H54 (cell line): Measurements from ENCODE around the gene RXFP4.

Experiments used
- DNase-seq: peaks from one replicate; pipeline ENCODE4 v3.0.0; 2011; ENCODE audit warnings: low spot score, mixed read lengths; ENCODE audit not compliant: insufficient read length
- FAIRE-seq: peaks from 3 replicates; lab custom pipeline; 2011; peaks lifted over from hg19 to GRCh38; lab: Jason Lieb, UNC
- POLR2A ChIP-seq: IDR thresholded peaks from 2 replicates; pipeline ENCODE4 v1.6.1; 2011; ENCODE audit warnings: low read depth, mild to moderate bottlenecking, low read length

The RXFP4 gene

DNA sequence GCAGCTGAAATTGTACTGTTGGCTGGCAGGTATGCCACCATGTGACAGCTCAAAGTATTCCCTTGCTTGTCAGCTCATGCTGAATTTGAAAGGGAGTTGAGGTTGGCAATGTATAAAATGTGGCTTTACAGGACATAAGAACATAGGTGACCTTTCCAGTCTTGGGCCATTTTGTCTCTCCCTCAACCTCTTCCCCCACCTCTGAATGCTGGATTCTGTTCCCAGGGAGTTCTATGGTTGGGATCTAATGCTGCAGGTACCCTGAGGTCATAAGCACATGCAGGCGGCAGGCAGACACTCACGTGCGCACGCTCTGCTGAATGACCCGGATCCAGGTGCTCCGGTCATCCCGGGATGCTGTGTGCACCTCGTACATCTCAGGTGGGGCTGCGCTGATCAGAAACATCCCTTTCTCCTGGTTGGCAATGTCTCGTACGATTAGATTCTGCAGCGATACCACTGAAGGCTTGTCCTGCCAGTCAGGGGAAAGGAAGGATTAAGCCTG lies 16.0 kb downstream of the RXFP4 start:
- FAIRE-seq (no peak), DNase-seq (no peak)
- no peak for TF ChIP-seq POLR2A

DNA sequence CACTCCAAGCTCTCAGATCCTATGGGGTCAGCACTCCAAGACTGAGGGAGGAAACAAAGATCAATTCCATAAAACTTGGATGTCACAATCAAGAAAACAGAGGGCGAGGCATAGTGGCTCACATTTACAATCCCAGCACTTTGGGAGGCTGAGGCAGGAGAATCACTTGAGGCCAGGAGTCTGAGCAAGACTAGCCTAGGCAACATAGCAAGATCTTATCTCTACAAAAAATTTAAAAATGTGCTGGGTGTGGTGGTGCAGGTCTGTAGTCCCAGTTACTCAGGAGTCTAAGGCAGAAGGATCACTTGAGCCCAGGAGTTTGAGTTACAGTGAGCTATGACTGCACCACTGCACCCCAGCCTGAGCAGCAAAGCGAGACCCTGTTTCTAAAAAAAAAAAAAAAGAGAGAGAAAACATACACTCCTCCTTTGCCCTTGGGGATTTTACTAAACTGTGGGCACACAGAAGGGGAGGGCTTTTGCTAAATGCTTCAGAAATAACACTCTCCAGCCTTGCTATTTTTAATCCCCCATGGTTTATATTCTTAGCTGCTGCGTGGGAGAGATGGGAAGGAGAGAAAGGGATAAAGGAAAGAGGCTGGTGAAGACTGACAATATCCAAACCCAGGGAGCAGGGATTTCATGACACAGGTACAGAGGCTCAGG lies 18.8 kb downstream of the RXFP4 start:
- TF ChIP-seq POLR2A, result no peak
- DNase-seq (no peak), FAIRE-seq (no peak)

DNA sequence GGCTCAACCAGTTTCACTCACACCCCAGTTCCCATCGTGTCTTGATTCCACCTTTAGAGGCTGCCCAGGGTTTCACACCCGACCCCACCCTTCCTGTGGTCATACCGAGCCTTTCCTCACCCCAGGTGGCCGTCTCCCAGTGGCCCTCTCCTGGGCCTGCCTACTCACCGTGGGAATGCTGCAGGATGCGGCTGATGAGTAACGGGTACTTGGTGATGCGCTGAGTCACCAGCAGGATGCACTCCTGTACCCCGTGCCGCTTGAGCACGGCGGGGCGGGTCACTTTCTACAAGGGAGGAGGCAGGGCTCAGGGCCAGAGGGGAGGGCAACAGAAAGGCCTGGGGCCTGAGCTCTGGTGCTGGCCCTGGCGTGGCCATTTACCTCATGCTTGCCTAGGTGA lies 20.5 kb downstream of the RXFP4 start:
- no peak for FAIRE-seq
- peak; percentile 27; the same call in 1 of the 2 replicates for TF ChIP-seq POLR2A
- DNase-seq, result peak; percentile 94

DNA sequence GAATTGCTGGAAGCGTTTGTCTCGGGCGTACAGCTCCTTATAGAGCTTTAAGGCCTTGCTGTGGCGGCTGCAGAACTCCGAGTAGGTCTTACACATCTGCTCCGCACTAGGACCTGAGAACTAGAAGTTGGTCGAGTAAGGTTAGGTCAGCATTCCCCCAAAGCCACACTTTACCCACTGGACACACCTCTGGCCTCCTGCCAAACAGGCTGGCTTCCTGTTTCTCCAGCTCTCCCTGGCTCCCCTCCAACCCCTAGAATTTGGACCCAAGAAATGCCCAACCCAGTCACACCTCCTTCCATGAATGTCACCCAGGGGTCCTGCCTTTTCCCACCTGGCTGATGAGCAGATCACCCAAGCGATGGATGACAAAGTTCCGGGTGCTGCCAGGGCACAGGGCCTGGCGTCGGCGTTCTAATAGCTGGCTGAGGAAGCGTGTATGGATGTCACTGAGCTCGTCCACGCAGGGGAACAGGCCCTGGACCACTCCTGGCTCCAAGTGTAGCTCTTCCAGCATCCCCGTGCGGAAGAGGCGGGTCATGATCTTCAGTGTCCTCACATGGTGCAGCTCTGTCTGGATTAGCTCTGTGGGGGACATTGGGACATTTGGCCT lies 21.3 kb downstream of the RXFP4 start:
- no peak for TF ChIP-seq POLR2A
- no peak for FAIRE-seq
- no peak for DNase-seq

DNA sequence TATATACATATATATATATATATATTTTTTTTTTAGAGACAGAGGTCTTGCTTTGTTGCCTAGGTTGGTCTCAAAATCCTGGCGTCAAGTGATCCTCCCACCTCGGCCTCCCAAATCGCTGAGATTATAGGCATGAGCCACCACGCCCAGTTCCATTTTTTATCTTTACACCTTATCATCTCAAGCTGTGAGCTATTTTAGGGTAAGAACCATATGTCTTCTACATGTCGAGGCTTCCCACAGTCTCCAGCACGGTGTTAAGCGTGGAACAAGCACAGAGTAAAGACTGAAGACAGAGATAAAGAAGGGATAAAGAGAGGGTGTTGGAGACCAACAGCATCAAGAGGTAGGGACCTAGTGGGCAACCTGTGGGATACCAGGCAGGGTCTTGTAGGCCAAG lies 22.8 kb downstream of the RXFP4 start:
- FAIRE-seq, result no peak
- TF ChIP-seq POLR2A, result no peak

DNA sequence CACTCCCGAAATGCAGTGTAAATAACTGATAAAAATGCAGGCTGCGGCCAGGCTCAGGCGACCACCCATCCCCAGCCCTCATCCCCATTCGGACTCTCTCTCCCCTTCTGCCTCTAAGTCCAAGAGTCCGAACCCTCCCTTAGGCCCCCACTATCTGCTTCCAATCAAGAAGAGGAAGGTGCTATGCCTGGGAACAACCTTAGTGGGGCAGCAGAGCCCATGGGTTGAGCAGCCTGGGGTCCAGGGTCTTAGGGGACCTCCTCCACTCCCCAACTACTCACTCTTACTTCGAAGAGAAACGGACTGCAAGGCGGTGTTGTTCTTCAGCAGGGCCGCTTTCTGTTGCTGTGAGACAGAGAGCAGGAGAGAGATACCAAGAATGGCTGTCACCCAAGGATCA lies 24.7 kb downstream of the RXFP4 start:
- FAIRE-seq, result no peak
- no peak for DNase-seq
- TF ChIP-seq POLR2A, result no peak

More for the DNA sequence above, 22.8 kb downstream of the RXFP4 start:
- no peak for DNase-seq

DNA sequence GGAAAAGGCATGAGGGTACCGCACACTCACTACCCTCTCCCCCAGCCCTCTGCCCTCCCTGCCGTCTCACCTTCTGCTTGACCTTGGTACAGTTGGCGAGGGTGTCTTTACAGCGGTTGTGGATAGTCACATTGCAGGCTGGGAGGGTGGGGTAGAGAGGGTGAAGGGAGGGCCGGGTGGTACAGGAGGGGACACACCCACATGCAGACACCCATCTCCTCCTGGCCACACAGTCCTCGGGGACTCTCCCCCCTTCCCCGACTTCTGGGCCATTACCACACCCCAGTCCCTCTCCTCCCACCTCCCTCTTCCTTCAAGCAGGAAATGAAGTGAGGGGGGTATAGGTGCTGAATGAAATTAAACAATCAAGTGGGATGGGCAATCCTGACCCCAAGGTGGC lies 25.3 kb downstream of the RXFP4 start:
- no peak for DNase-seq
- no peak for FAIRE-seq
- TF ChIP-seq POLR2A, result no peak

DNA sequence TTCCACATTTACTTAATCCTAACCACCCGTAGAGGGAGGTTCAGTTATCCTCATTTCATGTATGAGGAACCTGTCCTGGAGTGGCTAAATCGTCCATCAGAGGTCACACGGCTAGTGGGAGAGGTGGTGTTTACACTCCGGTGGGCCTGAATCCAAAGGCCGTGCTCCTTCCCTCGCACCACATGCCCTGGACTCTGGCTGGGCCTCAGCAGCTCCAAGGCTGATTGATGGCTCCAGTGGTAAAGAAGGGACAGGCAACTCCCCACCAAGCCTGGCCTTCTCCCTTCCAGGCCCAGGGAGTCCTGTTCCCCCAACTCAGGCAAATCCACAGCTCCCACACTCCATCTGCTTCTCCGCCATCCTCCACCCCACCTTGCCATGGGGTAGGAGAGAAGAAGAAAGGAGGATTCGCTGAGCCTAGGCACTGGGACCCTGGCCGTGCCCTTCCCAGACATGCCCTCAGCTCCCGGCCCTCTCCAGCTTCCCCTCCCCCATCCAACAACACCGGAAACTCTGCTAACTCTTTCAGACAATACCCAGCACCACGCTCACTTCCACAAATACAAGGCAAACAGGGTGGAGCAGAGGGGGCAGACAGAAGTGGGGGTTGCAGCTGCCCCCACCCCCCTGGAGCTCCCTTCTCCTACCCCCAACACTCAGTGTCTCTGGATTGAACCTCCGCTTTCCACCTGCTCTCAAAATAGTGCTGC lies 26.1 kb downstream of the RXFP4 start:
- no peak for TF ChIP-seq POLR2A
- FAIRE-seq (no peak), DNase-seq (no peak)

DNA sequence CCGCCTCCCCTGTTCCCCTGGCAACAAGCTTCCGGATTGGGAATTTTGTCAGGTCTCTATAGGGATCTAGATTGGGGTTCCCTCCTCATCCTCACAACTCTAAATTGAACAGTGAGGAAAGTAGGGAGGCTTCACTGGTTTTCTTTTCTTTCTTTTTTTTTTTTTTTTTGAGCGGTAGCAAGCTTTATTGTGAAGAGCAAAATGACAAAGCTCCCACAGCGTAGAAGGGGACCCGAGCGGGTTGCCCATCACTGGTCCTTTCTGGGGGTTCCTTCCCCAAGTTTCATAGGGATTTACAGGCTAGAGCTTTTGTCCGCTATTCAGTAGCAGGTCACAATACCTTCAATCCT lies 26.6 kb downstream of the RXFP4 start:
- no peak for TF ChIP-seq POLR2A
- no peak for FAIRE-seq
- no peak for DNase-seq

DNA sequence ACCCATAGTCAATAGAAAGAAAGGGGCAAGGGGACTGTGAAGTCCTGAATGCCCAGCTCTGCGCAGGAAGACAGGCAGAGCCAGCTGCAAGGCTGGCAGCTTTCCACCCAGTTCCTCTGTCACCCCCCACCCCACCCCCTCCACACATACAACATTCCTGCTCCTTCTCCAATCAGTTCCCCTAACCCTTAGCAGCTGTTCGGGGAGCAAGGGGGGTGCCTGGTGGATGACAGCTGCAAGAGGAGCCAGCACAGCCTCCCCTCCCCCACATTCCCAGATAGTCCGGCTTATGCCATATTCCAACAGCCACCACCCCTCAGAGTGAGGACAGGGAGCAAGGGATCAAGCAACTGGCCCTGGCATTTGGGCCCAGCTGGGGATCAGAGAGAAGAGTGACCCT lies 27.2 kb downstream of the RXFP4 start:
- no peak for FAIRE-seq
- no peak for DNase-seq
- no peak for TF ChIP-seq POLR2A

DNA sequence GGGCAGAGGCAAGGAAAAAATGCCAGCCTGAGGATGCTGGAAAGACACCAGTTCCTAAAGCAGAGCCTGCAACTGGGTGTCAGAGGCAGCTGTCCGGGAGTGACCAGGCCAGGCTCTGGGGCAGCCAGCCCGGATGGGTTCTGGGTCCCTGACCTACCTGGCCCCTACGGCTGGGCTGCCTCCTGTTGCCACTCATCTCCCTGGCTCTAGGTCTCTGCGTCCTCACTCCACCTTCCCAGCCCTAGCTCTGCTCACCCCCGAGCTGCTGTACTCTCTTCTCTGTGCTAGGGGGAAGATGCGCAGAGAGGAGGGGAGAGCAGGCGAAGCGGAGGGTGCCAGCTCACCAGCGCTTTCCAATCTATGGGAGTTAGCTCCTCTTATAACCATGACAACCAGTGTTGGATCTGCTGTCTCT lies 27.9 kb downstream of the RXFP4 start:
- FAIRE-seq (no peak), DNase-seq (no peak)
- no peak for TF ChIP-seq POLR2A

DNA sequence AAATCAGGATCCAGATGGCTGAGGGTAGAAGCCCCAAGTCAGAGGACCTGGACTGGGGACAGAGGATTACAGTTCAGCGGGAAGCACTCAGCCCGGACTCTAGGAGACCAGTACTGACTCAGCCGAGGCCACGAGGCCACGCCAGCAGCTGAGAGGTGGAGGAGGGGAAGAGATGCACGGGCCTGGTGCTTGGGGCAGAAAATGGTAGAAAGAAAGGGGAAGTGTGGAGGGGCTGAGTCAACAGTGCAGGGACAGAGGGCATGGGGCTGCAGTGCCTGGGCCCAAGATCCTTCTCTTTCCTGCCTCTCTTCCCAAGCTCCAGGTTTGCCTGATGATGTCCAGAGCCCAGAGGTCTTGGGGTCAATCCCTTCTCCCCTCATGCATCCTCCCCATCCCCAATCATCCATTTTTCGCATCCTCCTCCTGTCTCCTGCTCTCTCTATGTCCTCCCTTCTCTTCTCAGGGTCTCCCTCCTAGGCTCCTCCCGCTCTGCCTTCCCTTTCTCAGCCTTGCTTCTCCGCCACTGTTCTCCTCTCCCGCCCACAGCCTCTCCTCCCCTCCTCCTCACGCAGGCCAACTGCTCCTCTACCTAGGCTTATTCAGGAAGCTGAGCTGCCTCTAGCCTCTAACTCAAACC lies 29.2 kb downstream of the RXFP4 start:
- no peak for FAIRE-seq

DNA sequence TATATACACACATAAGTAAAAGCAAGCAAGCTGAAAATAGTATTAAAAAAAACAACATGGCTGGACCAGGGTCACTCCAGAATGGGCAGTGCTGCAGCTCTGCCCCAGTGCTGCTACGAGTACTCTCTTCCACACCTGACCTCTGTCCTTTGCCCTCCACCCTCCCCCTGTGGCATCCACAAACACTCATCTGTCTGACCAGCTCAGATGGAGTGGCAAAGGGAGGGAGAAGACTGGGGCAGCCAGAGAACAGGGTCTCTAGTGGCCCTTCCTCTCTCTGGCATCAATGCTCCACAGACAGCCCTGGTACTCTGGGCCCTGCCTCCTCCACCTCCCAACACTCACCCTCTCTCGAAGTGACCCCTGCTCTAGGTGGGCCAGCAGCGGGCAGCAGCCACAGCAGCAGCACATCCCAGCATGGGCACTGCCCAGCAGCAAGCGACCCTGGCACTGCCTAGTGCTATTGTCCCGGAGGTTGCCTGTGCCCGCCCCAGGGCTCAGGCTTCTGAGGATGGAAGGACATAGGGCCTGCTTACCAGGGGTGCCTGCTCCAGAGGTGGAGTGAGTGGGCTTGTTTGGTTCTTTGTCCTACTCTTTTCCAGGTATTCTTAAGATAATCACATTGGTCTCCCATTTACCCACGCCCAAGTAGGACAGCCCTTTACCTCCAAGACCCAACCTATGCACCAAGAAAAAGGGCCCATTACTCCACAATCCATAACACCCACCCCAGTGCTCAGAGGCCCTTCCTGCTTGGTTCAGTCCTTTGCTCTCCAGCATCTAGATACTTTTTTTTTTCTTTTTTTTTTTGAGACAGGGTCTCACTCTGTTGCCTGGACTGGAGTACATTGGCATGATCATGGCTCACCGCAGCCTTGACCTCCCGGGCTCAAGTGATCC lies 30.7 kb downstream of the RXFP4 start:
- FAIRE-seq (no peak), DNase-seq (no peak)
- TF ChIP-seq POLR2A, result no peak

More for the DNA sequence above, 29.2 kb downstream of the RXFP4 start:
- DNase-seq, result peak; percentile 88
- 0 out of 2 replicates have a peak, but pooled peaks have one; percentile 20 for TF ChIP-seq POLR2A
